Colonic mucosa (tissue), 4 donors: ENCODE measurements around the gene COPG1. TPM values are rescaled to one million over a fixed set of nuclear protein-coding genes. Genes with fewer than 3 reads are reported as not detected.
A peak's percentile ranks its signal among the peaks of the same experiment; 100 is the strongest.

ENCODE experiments used
- DNase-seq: peaks from one replicate; pipeline ENCODE4 v3.0.0-alpha.2; 2020
- H3K27ac ChIP-seq: fragments of 200-600 bp; one replicate; pipeline ENCODE4 v1.8.0; 2021
- H3K27me3 ChIP-seq: fragments of 200-600 bp; one replicate; pipeline ENCODE4 v1.8.0; 2021
- H3K36me3 ChIP-seq: fragments of 200-600 bp; one replicate; pipeline ENCODE4 v1.8.0; 2021
- H3K4me1 ChIP-seq: fragments of 200-600 bp; one replicate; pipeline ENCODE4 v1.8.0; 2021; ENCODE audit warnings: mild to moderate bottlenecking
- H3K4me3 ChIP-seq: fragments of 200-600 bp; one replicate; pipeline ENCODE4 v1.8.0; 2021
- H3K9ac ChIP-seq, 2 donors: one replicate each; pipeline ENCODE4 v1.7.0; 2013; ENCODE audit warnings: control low read depth in 2 of 2, low read depth in 2 of 2, low read length in 2 of 2
- H3K9me3 ChIP-seq: fragments of 200-600 bp; one replicate; pipeline ENCODE4 v1.8.0; 2021
- intact Hi-C: fragments of 100-400 bp; cut with DNase I; formaldehyde crosslinking; loops from one replicate; pipeline ENCODE4 v1.14.1; 2022
- total RNA-seq, 2 donors: library from RNA; stranded (reverse); fragmentation: NEBNext Ultra II Directional in 1 of 2; extraction: Animal tissue kit (Norgen Biotek cat#: 25700) in 1 of 2; gene quantifications; one replicate each; pipeline ENCODE4 v1.2.1, GENCODE V29; 2021
- TF ChIP-seq, protein P1 (sequence below): fragments of 200-600 bp; IDR thresholded peaks from one replicate; pipeline ENCODE4 v1.8.0; 2022; ENCODE audit warnings: antibody characterized with exemption, mild to moderate bottlenecking
- donor health status: healthy.
- donor health status: DM: no; HTN: no; CAD: no.
- donor health status: DM: no; HTN: no; CAD: no.

The COPG1 gene
- total RNA-seq, 2 donors from 2014 or later, result 285 to 288 TPM

GRCh38 chr3:129276385-129276784 lies 27.0 kb downstream of the COPG1 start:
- Histone ChIP-seq H3K27ac (no peak overlapping the region), H3K4me3 (no peak overlapping the region), H3K4me1 (peaks cover 7% of the 10 kb centered on the region), H3K36me3 (peaks cover 9% of the 10 kb centered on the region), H3K27me3 (no peaks in the 10 kb centered on the region), H3K9me3 (no peaks in the 10 kb centered on the region), H3K9ac (no peak overlapping the region)
- TF ChIP-seq, protein P1, sequence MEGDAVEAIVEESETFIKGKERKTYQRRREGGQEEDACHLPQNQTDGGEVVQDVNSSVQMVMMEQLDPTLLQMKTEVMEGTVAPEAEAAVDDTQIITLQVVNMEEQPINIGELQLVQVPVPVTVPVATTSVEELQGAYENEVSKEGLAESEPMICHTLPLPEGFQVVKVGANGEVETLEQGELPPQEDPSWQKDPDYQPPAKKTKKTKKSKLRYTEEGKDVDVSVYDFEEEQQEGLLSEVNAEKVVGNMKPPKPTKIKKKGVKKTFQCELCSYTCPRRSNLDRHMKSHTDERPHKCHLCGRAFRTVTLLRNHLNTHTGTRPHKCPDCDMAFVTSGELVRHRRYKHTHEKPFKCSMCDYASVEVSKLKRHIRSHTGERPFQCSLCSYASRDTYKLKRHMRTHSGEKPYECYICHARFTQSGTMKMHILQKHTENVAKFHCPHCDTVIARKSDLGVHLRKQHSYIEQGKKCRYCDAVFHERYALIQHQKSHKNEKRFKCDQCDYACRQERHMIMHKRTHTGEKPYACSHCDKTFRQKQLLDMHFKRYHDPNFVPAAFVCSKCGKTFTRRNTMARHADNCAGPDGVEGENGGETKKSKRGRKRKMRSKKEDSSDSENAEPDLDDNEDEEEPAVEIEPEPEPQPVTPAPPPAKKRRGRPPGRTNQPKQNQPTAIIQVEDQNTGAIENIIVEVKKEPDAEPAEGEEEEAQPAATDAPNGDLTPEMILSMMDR, result no peak
- intact Hi-C loops, result no loop called here
- DNase-seq, result no peak

- Histone ChIP-seq H3K36me3 (no peaks in the 10 kb centered on the region), H3K27me3 (no peaks in the 10 kb centered on the region), H3K4me1 (peaks cover 7% of the 10 kb centered on the region), H3K9ac (peak overlapping the region; percentile 70 to 90), H3K27ac (peak overlapping the region; percentile 80), H3K9me3 (no peaks in the 10 kb centered on the region), H3K4me3 (peak overlapping the region; percentile 74)
- TF ChIP-seq, protein P1, result no peak
- intact Hi-C loops, result no loop called here
- DNase-seq, result peak; percentile 23
These were observed 28.4 kb downstream of the COPG1 start for GRCh38 chr3:129277829-129278271.

GRCh38 chr3:129278439-129278965 lies 29.1 kb downstream of the COPG1 start, which contains the start of gene HMCES:
Gene HMCES (plus strand): TSS chr3:129278870. CDS start chr3:129279733, 863 bp downstream.
- H3K4me1 ChIP-seq, result peaks cover 7% of the 10 kb centered on the region
- intact Hi-C loops, result no loop called here

DNA sequence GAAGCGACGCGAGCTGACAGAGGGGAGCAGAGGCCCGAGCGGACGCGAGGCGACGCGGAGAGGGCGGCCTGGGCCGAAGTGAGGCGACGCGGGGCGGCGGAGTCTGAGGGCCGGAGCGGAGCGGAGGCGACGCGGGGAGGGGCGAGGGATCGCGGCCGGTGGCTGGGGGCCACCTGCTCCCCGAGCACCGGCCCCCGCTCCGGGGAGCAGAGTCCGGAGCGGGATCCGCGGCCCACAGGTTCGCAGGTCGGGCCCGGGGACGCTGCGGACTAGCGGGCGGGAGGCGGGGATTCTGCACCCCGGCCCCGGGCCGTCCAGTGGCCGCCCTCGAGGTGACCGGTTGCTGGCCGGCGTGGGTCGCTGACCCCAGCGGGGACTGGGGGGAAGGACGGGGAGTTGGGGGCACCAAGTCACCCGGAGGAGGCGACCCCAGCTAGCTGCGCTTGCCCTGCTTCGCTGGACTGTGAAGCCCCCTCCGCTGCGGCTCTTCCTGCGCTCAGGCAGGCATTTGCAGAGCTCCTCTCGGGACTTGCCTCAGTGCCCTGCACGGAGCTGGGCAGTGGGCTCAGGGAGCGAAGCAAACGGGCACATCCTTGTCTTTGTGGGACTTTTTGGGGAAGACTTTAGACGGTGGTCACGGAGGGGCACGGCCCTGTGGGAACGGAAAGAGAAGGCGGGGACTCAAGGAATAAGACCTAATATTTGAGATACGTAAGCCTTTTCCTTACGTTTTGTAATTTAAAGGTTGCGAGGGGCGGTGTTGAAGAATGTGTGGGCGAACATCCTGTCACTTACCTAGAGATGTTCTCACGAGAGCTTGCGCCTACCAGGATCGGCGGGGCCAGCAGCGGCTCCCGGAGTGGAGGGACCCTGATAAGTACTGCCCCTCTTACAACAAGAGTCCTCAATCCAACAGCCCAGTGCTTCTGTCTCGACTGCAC lies 29.8 kb downstream of the COPG1 start:
- H3K4me1 ChIP-seq, result peaks cover 7% of the 10 kb centered on the region
- no peaks in the 10 kb centered on the region for H3K36me3 ChIP-seq
- H3K4me3 ChIP-seq, result peak overlapping the region; percentile 74
- peak overlapping the region; percentile 80 for H3K27ac ChIP-seq
- TF ChIP-seq, protein P1, result no peak
- DNase-seq, result peak; percentile 40
- intact Hi-C loops, result no loop called here
- peak overlapping the region; percentile 83 to 90 for H3K9ac ChIP-seq
- H3K9me3 ChIP-seq, result no peaks in the 10 kb centered on the region
- H3K27me3 ChIP-seq, result no peaks in the 10 kb centered on the region

More at GRCh38 chr3:129278439-129278965, 29.1 kb downstream of the COPG1 start, which contains the start of gene HMCES:
- H3K27me3 ChIP-seq, result no peaks in the 10 kb centered on the region
- TF ChIP-seq, protein P1, result no peak
- no peaks in the 10 kb centered on the region for H3K36me3 ChIP-seq
- peak within 1 kb of the TSS; percentile 74 for H3K4me3 ChIP-seq
- H3K9me3 ChIP-seq, result no peaks in the 10 kb centered on the region
- H3K9ac ChIP-seq, result peak within 1 kb of the TSS; percentile 83 to 90
- DNase-seq, result peak; percentile 97
- peak within 1 kb of the TSS; percentile 80 for H3K27ac ChIP-seq

DNA sequence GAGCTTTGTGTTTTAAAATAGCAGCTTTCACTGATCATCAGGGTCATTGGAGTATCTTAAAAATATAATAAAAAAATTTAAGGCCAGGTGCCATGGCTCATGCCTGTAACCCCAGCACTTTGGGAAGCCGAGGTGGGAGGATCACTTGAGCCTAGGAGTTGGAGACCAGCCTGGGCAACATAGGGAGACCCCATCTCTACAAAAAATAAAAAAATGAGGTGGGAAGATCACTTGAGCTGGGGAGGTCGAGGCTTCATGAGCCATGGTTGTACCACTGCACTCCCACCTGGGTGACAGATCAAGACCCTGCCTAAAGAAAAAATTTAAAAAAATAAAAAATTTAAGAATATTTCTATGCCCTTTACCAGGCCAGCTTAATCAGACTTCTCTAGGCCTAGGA lies 30.8 kb downstream of the COPG1 start:
- H3K9me3 ChIP-seq, result no peaks in the 10 kb centered on the region
- H3K9ac ChIP-seq, result peak overlapping the region in 1 of 2 donors; percentile 90
- H3K36me3 ChIP-seq, result no peaks in the 10 kb centered on the region
- peaks cover 7% of the 10 kb centered on the region for H3K4me1 ChIP-seq
- no peak for DNase-seq
- intact Hi-C loops, result no loop called here
- no peak overlapping the region for H3K27ac ChIP-seq
- H3K4me3 ChIP-seq, result no peak overlapping the region
- TF ChIP-seq, protein P1, result no peak
- no peaks in the 10 kb centered on the region for H3K27me3 ChIP-seq
